ELR (cell line): ENCODE data around the gene KLHL40.
A peak's percentile ranks its signal among the peaks of the same experiment; 100 is the strongest.

Experiments
- DNase-seq: peaks from one replicate; pipeline ENCODE4 v3.0.0-alpha.2; 2015; ENCODE audit warnings: low read depth

Gene KLHL40

GRCh38 chr3:42685363-42685881, at the start of gene KLHL40:
Gene KLHL40, plus strand, starts transcription at chr3:42685537. Its CDS starts 82 bp downstream, at chr3:42685619.
- no peak for DNase-seq

GRCh38 chr3:42637001-42637400, 48.3 kb upstream of the KLHL40 start:
- DNase-seq, result no peak

GRCh38 chr3:42638339-42638842, 46.9 kb upstream of the KLHL40 start:
- no peak for DNase-seq

DNA sequence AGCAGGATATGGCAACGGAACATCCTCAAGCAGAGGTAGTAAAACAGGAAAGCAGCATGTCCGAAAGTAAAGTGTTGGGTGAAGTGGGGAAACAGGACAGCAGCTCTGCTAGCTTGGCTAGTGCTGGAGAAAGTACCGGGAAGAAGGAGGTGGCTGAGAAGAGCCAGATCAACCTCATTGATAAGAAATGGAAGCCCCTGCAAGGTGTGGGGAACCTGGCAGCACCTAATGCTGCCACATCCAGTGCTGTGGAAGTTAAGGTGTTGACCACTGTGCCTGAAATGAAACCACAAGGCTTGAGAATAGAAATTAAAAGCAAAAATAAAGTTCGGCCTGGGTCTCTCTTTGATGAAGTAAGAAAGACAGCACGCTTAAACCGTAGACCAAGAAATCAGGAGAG, 46.1 kb upstream of the KLHL40 start:
- DNase-seq, result no peak

- DNase-seq, result no peak
Observed at GRCh38 chr3:42640129-42640528, 45.2 kb upstream of the KLHL40 start.

DNA sequence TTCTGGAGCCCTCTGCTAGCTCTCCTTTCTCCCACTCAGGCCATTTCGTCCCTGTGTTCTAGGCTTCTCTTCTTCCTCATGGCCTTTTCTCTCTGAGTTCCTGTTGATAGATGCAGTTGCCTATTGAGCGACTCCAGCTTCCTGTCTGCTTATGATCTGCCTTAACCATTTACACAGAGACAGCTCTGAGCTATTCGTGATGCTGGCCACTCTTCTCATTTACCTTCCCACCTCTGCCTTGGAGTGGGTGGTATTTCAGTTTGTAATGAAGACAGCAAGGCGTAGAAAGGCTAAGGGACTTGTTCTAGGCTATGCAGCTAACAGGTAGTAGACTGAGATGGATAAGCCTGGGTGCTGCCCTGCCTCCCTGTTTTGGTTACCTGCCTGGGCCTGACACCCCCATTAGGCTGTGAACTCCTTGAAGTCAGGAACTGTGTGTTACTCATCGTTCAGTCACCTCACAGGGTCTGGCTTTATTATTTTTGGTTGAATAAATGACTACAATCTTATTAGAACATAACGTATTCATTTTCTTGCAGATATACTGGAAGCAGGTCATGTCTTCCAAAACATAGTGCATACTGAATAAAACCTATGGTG, 44.5 kb upstream of the KLHL40 start:
- no peak for DNase-seq

DNA sequence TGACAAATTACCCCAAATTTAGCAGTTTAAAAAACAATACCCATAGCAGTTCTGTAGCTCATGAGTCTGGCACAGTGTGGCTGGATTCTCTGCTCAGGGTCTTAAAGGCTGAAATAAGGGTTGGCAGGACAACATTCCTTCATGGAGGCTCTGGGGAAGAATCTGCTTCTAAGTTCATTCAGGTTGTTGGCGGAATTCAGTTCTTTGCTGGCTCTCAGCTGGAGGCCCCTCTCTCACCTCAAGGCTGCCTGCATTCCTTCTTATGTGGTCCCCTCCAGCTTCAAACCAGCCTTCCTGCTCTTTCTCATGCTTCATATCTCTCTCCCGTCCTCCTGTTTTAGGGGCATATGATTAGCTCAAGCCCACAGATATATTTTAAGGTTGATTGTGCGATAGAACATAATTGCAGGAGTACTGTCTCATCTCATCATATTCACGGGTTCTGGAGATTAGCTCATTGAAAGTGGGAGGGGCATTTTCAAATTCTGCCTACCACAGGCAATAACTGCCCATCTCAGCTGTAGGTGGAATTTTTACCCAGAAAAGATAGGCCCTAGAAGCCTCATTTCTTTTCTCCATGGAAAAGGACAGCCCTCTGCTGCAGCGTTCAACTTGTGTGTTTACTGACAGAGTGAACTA, 37.4 kb upstream of the KLHL40 start:
- DNase-seq, result no peak

DNA sequence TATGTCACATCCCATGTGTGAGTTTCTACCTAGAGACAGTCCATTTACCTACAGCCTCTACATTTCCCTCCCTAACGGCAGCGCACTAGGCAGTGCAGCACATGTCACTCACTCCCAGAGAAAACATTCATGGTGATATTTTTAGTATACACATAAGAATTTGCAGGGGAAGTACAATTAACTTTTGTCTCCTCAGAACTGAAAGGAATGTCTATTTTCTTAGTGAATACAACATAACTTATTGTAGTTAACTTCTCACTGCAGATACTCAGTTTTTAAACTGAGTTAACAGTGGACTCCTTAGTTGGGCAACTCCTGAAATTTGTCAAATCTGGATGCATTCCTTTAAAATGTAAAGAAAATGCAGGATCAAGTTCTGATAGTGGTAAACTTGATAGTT, 36.3 kb upstream of the KLHL40 start:
- no peak for DNase-seq

DNA sequence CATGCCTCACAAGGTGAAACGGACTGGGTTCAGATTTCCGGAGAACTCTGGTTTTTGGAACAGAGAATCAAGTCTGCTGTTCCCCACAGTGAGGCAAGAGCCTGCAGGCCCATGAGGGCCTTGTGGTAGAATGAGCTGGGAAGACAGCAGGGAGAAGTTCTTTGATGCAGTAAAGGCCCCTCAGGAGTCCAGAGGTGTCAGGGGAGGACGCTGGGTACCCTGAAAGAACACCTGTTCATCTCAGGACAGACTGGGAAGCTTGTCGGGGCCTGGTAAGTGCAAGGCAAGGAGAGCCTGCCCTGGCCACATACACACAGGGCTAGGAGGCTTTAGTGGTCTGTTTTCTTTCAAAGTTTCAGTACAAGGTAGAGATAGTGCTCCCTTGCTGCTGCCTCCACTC, 35.6 kb upstream of the KLHL40 start:
- DNase-seq, result no peak

GRCh38 chr3:42651248-42652091, 33.9 kb upstream of the KLHL40 start:
- peak; percentile 82 for DNase-seq

GRCh38 chr3:42652251-42652610, 33.1 kb upstream of the KLHL40 start:
- DNase-seq, result no peak

GRCh38 chr3:42652611-42653302, 32.6 kb upstream of the KLHL40 start:
- DNase-seq, result peak; percentile 89

GRCh38 chr3:42653303-42653559, 32.1 kb upstream of the KLHL40 start:
- no peak for DNase-seq

DNA sequence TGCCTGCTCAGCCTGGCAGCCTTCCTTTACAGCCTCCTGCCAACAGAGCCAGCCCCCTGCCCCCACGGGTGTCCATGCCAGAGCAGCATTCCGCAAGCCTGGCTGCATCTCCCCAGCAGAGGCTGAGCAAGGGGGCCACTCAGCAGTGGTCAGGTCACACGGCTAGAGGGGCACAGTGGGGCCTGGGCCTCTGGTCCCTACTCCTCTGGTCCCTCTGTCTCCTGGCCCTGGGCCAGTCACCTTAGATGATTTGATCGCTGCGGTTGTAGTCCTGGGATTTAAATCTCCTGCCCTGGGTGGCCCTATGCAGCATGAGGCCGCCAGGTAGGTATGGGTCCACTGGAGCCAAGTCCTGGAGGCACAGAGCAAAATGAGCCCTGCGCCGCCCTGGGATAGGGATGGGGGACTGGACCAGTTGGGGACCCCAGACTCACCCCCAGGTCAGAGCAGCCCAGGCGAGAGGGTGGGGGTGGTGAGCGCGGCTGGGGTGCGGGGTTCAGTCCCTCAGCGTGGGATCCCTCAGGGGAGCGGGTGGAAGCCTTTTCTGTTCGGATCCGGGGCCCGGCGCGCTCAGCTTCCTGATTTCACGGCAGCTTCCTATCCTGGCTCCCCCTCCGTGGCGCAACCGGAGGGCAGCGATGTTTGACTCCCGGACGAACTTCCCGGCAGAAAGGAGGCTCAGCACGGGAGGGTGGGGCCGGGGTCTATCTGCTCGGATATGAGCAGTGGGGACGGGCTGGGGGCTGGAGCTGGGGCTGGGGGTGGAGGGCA, 31.6 kb upstream of the KLHL40 start, which contains the start of gene ZBTB47:
TSS of gene ZBTB47 (plus strand) at position 138 of the 771 bp plus-strand sequence. CDS start 4,659 bp downstream, outside the sequence.
- DNase-seq, result peak; percentile 54

- DNase-seq, result peak; percentile 53
Observed at GRCh38 chr3:42654331-42655201, 30.8 kb upstream of the KLHL40 start.

- DNase-seq, result no peak
Observed at GRCh38 chr3:42655331-42655888, 29.9 kb upstream of the KLHL40 start.

GRCh38 chr3:42655980-42656679, 29.2 kb upstream of the KLHL40 start:
- peak; percentile 59 for DNase-seq

DNA sequence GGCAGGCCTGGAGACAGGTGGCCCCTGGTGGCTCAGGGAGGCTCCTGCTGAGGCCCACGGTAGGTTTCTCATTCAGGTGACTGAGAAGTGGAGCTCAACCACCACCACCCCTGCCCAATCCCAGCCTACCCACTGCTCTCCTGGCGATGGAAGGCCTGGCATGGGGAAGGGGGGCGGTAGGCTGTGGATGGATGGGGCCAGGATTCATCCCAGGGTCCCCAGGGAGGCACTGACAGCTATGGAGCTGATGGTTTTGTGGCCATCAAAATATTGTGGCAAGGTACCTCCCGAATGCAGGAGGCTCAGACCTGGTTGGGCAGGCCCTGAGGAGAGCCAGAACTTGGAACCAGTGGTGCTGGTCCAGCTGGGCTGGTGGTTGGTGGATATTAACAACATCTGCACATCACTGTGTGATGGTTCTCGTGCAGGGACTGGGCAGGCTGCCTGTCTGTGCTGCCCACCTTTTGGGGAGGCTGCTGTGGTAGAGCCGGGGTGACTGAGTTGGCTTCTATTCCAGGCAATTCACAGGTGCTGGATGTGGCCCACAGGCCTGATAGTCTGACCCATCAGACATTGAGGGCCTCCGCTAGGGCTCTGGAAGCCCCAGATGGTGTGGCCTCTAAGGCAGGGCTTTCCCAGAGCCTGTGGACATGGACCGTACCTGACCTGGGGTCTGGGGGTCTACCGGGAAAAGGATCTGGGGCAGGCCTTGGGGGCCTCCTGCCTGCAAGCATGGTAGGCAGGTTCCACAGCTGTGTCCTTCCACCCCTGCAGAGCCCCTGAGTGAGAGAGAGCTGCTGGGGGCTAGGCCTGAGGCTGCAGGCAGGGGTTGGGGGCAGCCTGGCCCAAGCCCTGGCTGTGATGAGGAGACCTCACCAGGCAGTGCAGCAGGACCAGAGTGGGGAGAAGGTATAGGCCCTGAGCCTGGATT, 28.4 kb upstream of the KLHL40 start:
- DNase-seq, result no peak
